Stimulated activated CD4-positive, alpha-beta T cell treated with anti-CD3 and anti-CD28 coated beads, Interleukin-2, amount 100 ng/mL, for 48 hours (primary cell): Measurements from ENCODE around the gene DPEP2.
A peak's percentile ranks its signal among the peaks of the same experiment; 100 is the strongest.
"Not testable (repeated sequence)": the region's sequence is repeated elsewhere in the genome, so short reads cannot be mapped to it uniquely, and the experiment has no call there.

Experiments used
- DNase-seq, 2 donors: peaks; one replicate each; pipeline ENCODE4 v3.0.0-alpha.2; 2020

Gene DPEP2, protein sequence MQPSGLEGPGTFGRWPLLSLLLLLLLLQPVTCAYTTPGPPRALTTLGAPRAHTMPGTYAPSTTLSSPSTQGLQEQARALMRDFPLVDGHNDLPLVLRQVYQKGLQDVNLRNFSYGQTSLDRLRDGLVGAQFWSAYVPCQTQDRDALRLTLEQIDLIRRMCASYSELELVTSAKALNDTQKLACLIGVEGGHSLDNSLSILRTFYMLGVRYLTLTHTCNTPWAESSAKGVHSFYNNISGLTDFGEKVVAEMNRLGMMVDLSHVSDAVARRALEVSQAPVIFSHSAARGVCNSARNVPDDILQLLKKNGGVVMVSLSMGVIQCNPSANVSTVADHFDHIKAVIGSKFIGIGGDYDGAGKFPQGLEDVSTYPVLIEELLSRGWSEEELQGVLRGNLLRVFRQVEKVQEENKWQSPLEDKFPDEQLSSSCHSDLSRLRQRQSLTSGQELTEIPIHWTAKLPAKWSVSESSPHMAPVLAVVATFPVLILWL

DNA sequence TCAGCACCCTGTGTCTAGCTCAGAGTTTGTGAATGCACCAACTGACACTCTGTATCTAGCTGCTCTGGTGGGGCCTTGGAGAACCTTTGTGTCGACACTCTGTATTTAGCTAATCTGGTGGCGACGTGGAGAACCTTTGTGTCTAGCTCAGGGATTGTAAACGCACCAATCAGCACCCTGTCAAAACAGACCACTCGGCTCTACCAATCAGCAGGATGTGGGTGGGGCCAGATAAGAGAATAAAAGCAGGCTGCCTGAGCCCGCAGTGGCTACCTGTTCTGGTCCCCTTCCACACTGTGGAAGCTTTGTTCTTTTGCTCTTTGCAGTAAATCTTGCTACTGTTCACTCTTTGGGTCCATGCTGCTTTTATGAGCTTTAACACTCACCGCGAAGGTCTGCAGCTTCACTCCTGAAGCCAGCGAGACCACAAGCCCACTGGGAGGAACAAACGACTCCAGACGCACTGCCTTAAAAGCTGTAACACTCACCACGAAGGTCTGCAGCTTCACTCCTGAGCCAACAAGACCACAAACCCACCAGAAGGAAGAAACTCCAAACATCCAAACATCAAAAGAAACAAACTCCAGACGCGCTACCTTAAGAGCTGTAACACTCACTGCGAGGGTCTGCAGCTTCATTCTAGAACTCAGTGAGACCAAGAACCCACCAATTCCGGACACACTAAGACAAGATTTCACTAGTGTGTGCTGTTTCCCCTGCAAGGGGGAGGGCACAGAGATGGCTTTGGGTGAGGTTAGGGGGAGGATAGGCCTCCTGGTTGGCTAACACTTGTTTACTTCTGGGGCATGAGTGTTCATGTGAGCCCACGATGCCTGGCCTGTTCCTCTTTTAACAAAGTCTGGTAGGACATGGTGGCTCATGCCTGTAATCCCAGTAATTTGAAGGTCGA is at the start of gene DPEP2:
DPEP2 (minus strand) TSS at position 706 of the 910 bp plus-strand sequence. CDS start 6,272 bp downstream, outside the sequence.
- DNase-seq: not testable (repeated sequence)

DNA sequence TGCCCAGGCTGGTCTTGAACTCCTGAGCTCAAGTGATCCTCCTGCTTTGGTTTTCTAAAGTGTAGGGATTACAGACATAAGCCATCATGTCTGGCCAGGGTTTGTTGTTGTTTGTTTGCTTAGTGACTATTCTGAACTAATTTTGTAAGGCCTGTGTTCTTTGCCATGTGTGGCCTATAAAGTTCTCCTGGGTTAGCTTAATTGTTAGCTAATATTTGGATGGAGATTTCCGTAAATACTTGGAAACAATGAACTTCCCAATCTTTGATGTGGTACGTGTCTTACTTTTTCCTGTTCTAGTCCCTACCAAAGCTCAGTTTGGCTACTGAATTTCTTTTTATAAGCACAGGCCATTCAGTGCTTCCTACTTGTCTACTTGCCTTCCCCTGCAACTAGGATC is 48.7 kb upstream of the DPEP2 start:
- DNase-seq: no peak

DNA sequence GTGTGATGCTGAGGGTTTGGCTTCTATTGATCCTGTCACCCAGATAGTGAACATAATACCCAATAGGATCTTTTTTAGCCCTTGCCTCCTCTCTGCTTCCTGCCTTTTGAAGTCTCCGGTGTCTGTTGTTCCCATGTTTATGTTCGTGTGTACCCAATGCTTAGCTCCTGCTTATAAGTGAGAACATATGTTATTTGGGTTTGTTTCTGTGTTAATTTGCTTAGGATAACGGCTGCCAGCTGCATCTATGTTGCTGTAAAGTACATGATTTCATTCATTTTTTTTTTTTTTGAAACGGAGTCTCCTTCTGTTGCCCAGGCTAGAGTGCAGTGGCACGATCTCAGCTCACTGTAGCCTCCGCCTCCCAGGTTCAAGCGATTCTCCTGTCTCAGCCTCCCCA is 46.8 kb upstream of the DPEP2 start:
- no peak for DNase-seq

DNA sequence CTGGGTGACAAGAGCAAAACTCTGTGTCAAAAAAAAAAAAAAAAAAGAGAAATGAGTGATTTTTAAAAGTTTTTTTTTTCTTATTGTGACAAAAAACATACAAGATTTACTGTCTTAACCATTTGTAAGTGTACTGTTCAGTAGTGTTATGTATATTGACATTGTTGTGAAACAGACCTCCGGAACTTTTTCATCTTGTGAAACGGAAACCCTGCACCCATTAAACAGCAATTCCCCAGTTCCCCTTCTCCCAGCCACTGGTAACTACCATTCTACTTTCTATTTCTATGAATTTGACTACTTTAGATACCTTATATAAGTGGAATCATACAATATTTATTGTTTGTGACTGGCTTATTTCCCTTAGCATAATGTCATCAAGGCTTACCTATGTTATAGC is 42.5 kb upstream of the DPEP2 start:
- no peak for DNase-seq

DNA sequence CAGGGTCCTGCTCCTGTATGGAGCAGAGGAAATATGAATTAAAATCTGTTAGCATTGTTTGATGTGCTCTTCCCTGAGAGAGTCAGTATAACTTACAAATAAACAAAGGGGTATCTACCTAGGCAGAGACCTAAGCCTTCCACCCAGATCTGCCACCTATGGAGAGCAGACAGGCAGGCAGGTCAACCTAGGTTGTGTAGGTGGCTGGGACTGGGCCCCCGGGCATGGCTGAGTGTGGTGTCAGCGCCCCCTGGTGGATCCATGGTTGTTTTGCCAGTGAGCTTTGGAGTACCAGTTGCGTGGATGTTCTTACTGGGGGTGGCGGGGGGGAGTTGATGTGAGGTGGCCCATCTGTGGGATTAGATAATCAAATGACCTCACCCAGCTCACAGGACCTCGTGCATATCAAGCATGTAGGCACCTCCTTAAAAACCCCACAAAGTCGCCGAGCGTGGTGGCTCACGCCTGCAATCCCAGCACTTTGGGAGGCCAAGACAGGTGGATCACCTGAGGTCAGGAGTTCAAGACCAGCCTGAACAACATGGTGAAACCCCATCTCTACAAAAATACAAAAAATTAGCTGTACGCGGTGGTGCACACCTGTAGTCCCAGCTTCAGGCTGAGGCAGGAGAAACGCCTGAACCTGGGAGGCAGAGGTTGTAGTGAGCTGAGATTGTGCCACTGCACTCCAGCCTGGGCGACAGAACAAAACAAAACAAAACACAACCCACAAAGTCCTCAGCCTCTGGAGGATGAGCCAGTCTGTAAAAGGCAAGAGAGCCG is 41.4 kb upstream of the DPEP2 start:
- peak; percentile 86 to 94 for DNase-seq

DNA sequence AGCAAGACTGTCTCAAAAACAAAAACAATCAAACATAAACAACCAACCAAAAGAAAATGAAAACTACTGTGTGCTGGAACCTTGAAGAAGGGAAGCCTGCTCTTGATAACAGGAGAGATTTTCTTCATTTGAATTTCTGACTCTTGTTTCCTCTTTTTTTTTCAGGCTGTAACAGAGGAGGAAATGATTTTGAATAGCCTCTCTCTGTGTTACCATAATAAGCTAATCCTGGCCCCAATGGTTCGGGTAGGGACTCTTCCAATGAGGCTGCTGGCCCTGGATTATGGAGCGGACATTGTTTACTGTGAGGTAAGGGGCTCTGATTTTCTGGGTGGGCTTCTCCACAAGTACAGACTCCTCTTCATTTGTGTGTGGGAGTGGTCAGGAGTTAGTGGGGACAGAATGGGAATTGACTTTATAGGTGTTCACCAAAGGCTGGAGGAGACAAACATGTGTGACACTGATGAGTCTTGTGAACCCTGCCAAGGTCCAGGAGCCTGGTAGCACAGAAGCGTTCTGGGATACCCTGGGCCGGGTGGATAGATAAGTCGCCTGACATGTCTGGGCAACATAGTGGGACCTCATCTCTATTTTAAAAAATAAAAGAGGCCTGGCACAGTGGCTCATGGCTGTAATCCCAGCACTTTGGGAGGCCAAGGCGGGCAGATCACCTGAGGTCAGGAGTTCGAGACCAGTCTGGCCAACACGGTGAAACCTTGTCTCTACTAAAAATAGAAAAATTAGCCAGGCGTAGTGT is 38.7 kb upstream of the DPEP2 start:
- DNase-seq: no peak

DNA sequence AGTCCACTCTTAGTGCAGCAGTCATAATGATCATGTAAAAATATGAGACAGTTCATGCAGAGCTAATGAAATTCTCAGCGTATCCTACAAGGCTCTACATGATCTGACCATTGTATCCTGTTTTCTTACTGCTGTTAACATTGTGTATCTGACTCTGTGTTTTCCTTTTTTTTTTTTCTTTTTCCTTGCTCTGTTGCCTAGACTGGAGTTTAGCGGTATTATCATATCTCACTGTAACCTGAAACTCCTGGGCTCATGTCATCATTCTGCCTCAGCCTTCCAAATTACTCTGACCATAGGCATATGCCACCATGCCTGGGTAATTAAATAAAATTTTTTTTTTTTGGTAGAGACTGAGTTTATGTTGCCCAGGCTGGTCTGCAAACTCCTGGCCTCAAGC is 35.9 kb upstream of the DPEP2 start:
- no peak for DNase-seq

DNA sequence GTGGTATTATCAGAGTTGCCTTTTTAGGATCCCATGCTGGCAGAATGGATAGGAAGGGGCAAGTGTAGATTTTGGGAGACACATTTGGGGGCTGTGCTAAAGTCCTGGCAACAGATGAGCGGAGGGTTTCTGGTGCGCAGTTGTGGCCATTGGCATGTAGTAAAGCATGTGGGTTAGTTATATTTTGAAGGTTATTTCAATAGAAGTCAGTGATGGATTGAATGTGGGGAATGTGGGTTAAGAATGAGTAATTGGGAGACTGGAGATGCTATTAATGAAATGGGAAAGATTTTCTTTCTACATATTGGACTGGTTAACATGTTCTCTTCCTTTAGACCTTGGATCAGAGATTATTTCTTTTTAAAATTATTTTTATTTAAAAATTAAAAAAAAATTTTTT is 33.8 kb upstream of the DPEP2 start:
- DNase-seq: no peak

DNA sequence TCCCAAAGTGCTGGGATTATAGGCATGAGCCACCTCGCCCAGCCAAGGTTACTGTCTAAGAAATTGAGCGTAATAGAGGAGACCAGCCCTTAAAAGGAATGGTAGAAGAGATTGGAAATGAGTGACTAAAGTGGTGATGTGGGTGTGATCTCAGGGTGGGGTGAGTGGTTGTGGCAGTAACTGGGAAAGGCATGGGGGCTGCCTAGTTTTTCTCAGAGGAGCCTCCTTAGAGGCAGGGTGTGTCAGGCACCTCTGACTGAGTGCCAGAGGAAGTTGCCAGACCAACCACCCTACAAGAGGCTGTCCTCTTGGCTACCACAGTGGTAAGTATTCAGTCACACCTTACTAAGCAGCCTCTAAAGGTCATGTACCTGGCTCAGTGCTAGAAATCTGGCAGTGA is 32.7 kb upstream of the DPEP2 start:
- DNase-seq: no peak

DNA sequence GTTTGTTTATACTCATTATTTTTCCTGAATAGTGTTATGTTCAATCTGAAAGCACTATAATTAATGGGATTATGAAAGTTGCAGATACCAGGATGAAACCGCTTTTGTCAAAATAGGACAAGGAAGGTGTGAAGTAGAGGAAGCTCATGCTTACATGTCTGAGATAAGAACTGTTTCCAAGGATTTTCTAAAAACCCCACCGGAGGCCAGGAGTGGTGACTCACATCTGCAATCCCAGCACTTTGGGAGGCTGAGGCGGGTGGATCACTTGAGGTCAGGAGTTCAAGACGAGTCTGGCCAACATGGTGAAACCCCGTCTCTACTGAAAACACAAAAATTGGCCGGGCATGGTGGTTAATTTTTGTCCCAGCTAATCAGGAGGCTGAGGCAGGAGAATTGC is 30.8 kb upstream of the DPEP2 start:
- DNase-seq: not testable (repeated sequence)

DNA sequence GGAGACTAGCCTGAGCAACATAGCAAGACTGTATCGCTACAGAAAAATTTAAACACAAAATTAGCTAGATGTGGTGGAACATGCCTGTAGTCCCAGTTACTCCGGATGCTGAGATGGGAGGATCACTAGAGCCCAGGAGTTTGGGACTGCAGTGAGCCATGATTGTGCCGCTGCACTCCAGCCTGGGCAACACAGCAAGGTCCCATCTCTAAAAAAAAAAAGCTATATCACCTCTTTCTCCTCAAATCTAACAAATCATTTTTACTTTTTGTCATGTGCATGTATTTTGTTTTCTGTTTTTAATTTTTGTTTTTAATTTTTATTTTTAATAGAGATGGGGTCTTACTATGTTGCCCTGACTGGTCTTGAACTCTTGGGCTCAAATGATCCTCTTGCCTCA is 29.7 kb upstream of the DPEP2 start:
- DNase-seq: no peak

DNA sequence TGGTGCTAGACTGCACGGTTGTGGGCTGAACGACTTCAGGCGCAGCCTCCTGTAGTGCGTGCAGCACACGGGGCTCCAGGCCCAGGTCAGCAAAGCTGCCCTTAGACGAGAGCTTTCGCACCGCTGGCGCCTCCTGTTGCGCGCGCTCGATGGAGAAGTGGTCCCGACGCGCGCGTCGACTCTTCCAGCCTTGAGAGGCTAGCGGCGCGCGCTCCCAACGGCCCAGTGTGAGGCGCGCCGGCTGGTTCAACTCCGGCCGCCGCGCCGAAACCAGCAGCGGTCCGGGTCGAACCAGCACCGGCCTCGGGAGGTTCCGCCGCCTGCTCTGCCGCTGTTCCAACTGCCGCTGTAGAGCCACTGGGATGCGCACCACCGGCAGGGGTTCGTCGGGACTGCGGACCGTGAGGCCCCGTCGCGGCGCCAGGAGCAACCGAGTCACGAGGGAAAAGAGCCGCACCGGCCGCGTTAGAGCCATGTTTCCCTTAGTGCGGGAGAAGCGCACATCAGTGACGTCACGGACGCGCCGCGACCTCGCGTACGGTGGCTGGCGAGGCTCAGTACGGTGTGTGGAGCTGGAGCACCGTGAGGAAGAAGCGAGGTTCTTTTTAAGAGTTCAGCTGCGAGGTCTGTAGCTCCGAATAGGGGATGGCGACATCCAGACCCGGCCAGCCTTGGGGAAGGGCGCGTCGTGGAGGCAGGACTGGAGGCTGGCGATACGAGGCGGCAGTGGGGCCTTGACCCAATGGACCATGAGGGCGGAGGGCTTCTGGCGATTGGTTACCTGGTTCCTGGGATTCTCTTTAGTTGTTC is 23.6 kb upstream of the DPEP2 start, which contains the start of the genes DDX28 and DUS2:
DDX28 (minus strand) TSS at position 505 of the 810 bp plus-strand sequence; CDS start at position 475, 30 bp downstream.
DUS2 (plus strand) TSS at position 557 of the 810 bp plus-strand sequence. CDS start 14,740 bp downstream, outside the sequence.
- DNase-seq: peak; percentile 98

DNA sequence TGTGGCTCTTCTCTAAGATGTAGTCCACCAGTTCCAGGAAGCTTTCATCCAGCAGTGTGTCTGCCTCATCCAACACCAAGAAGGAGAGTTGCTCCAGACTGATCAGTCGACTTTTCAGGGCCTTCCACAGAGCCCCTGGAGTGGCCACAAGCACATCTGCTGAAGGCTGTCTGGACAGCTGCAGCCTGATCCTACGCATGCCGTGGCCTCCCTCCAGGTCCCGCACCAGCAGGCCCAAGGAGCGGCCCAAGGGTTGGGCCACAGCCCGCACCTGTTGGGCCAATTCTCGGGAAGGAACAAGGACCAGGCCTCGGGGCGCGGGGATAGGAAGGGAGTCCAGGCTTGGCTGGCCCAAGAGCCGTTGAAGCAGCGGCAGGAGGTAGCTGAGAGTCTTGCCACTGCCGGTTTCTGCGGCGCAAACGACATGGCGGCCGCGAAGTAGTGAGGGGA is 23.0 kb upstream of the DPEP2 start:
- DNase-seq: no peak

DNA sequence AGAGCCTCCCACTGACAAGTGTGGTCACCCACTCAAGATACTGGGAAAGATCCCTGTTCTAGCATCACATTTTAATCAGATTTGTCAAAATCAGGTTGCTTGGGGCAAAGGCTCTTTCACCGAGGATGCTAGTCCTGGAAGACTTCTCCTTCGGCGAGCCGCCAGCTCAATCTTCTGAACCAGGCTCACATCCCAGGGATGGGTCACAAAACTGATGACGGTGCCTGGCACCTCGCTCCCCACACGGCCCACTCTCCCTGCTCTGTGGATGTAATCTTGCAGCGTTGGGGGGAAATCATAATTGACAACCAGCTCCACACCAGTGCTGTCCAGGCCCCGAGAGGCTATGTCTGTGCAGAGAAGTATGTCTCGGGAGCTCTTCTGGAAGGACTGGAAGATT is 22.2 kb upstream of the DPEP2 start:
- DNase-seq: no peak

DNA sequence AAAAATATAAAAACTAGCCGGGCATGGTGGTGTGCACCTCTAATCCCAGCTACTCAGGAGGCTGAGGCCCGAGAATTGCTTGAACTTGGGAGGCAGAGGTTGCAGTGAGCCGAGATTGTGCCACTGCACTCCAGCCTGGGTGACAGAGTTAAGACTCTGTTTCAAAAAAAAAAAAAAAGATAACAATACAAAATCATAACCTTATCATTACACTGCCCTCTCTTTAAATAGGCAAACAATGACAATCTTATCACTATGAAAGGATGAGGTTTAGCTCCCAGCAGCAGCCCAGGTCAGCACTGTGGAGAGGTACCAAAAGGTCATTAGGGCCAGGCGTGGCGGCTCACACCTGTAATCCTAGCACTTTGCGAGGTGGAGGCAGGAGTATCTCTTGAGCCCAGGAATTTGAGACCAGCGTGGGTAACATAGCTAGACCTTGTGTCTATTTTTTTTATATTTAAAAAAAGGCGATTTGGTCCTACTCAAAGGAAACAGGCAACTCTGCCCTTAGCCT is 19.9 kb upstream of the DPEP2 start:
- DNase-seq: no peak

DNA sequence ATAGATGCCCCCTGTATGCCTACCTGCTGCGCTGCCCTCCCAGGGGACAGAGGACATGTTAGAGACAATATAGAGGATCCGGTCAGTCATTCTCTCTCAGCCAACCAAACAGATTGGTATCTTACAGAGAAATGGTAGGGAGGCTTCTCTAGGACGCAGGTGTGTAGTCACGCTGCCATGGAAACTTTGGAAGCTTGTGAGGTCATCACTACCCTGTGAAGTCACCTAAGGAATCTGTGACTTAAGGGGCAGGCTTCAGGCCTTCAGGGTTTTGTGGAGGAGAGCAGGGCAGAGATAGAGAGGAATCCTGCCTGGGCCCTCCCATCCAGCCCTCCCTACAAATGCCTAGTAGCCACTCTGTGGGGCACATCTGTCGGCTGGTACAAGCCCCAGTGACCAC is 16.4 kb upstream of the DPEP2 start, which contains the start of gene DPEP2NB:
DPEP2NB (minus strand) TSS at position 231 of the 400 bp plus-strand sequence; CDS start at position 90, 141 bp downstream.
- no peak for DNase-seq

DNA sequence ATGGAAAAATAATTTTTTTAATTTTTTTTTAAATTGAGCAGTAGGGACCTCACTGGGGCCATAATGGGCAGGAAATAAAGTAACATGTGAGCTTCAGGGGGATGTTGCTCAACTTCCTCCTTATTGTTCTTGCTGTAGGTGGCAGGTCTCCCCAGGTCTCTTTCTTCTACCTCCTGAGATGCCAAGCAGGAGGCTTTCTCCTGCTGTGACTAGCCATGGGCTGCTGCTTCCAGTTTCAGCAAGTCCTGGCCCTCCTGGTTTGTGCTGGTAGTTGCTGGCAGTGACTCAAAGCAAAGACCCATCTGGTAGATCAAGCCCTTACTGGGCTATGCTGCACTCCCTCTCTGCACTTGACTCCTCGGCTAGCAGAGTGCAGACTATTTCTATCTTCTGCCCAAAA is 14.2 kb upstream of the DPEP2 start:
- no peak for DNase-seq

DNA sequence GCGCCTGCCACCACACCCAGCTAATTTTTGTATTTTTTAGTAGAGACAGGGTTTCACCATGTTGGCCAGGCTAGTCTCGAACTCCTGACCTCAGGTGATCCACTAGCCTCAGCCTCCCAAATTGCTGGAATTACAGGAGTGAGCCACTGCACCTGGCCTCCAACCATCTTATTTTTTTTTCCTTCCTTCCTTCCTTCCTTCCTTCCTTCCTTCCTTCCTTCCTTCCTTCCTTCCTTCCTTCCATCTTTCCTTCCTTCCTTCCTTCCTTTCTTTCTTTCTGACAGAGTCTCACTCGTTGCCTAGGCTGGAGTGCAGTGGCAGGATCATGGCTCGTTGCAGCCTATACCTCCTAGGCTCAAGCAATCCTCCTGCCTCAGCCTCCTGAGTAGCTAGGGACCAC is 10.6 kb upstream of the DPEP2 start:
- not testable (repeated sequence) for DNase-seq

DNA sequence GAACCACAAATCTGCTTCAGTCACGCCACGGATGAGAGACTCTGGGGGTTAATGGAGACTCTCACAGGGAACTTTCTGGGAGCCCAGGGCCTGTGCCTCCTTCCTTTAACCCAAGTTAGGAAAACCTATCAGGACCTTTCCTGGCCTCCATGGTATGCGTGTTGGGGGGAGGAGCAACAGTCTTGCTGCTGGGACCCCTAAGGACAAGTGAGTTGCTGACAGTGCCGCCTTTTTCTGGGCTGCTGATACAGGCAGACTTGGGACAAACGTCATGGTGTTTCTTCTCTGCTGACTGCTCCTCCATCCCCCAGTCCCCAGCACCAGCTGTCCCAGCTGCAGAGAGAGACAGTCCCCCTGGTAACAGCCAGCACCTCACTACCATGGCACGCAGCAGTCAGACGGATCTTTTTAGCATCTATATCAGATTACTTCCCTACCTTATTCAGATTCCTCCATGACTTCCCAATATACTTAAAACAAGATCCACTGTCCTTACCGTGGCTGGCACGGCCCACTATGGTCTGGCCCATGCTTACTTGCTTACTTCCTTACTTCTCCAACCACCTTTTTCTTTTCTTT is 10.0 kb upstream of the DPEP2 start:
- DNase-seq: no peak

DNA sequence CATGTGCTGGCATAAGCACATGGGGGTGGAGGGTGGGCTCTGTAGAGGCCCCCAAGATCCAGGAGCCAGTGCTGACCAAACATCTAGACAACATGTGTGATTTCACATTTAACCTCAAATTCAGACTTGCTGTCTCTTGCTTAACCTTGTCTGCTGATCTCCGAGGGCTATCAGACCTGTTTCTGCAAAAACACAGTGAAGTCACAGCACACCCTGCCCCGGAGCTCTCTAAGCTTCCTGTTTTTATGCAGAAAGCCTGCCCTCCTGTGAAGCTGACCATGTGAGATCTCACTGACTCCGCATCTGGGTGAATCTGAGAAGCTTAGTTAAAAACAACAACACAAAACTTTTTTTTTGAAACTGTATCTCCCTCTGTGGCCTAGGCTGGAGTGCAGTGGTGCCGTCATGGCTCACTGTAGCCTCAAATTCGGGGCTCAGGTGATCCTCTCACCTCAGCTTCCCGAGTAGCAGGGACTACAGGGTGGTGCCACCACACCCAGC is 6.6 kb upstream of the DPEP2 start:
- DNase-seq: no peak
